Endothelial cell of umbilical vein (primary cell): ENCODE data around the gene OTOGL. TPM values are rescaled to one million over a fixed set of nuclear protein-coding genes. Genes with fewer than 3 reads are reported as not detected.

Experiments used
- BruUV-seq: library from RNA; stranded (reverse); fragments of 400-500 nt; replicated peaks from 2 replicates; lab custom pipeline; 2021; lab: Mats Ljungman, UMichigan
- CTCF ChIA-PET: fragments of 300-600, 350-600 bp; sonication (Branson Sonifier 250); formaldehyde crosslinking; loops from one replicate; lab custom pipeline; 2021; ENCODE audit warnings: antibody characterized with exemption, inconsistent platforms; lab: Charles Lee
- POLR2A ChIA-PET: fragments of 300-600, 350-600 bp; sonication (Branson Sonifier 250); formaldehyde crosslinking; loops from one replicate; lab custom pipeline; 2021; ENCODE audit warnings: antibody characterized with exemption, inconsistent platforms; lab: Charles Lee
- DNase-seq: peaks from one replicate; pipeline ENCODE4 v3.0.0-alpha.2; 2011; ENCODE audit warnings: low read depth, low spot score
- FAIRE-seq: peaks from 2 replicates; lab custom pipeline; 2011; peaks lifted over from hg19 to GRCh38; lab: Jason Lieb, UNC
- H2AFZ ChIP-seq: 2 replicates; pipeline ENCODE4 v1.6.0; 2012; ENCODE audit warnings: low read depth, low read length, control low read depth, inconsistent platforms
- H3K27ac ChIP-seq: 2 replicates; pipeline ENCODE4 v1.5.1; 2011; ENCODE audit warnings: low read depth, mild to moderate bottlenecking, control low read depth, low read length, moderate library complexity; ENCODE audit not compliant: insufficient read depth
- H3K27me3 ChIP-seq, 2 experiments: 2 replicates each; pipeline versions ENCODE4 v1.6.0 to v1.6.1; 2011; ENCODE audit warnings: low read length in 2 of 2, mixed read lengths in 1 of 2; ENCODE audit not compliant: control insufficient read depth in 2 of 2, insufficient read depth in 2 of 2
- H3K36me3 ChIP-seq, 2 experiments: 2 replicates in 1 of 2; 3 replicates in 1 of 2; pipeline ENCODE4 v1.5.1; 2011; ENCODE audit warnings: low read length in 2 of 2, mild to moderate bottlenecking in 1 of 2, moderate library complexity in 1 of 2; ENCODE audit not compliant: control insufficient read depth in 2 of 2, insufficient read depth in 2 of 2; ENCODE audit errors: extremely low read depth in 1 of 2
- H3K4me1 ChIP-seq: 3 replicates; pipeline ENCODE4 v1.5.1; 2011; ENCODE audit warnings: mild to moderate bottlenecking, low read length; ENCODE audit not compliant: control insufficient read depth, insufficient read depth; ENCODE audit errors: extremely low read depth
- H3K4me2 ChIP-seq: 2 replicates; pipeline ENCODE4 v1.6.1; 2011; ENCODE audit warnings: low read length, control low read depth, mixed read lengths; ENCODE audit not compliant: insufficient read depth
- H3K4me3 ChIP-seq, 3 experiments: fragments of 200-600 bp in 1 of 3; sonication (generic), shearing (Covaris generic) in 1 of 3; replicated peaks in 1 of 3; 2 replicates each; pipeline ENCODE4 v1.5.1; 2011 to 2016; ENCODE audit warnings: control low read depth in 3 of 3, low read length in 3 of 3, mild to moderate bottlenecking in 2 of 3, inconsistent platforms in 1 of 3, low read depth in 1 of 3, moderate library complexity in 1 of 3; ENCODE audit not compliant: insufficient read depth in 1 of 3
- H3K79me2 ChIP-seq: 2 replicates; pipeline ENCODE4 v1.6.0; 2012; ENCODE audit warnings: low read length, inconsistent platforms; ENCODE audit not compliant: control insufficient read depth, insufficient read depth
- H3K9ac ChIP-seq: replicated peaks from 2 replicates; pipeline ENCODE3; 2011; ENCODE audit warnings: low read length, control low read depth; ENCODE audit not compliant: insufficient read depth; ENCODE audit errors: extremely low read depth
- H3K9me1 ChIP-seq: replicated peaks from 3 replicates; pipeline ENCODE4 v1.6.0; 2011; ENCODE audit warnings: mild to moderate bottlenecking, low read length; ENCODE audit not compliant: control insufficient read depth, insufficient read depth; ENCODE audit errors: extremely low read depth
- H3K9me3 ChIP-seq: replicated peaks from 2 replicates; pipeline ENCODE4 v1.5.1; 2012; ENCODE audit warnings: low read length, inconsistent platforms; ENCODE audit not compliant: control insufficient read depth, insufficient read depth
- H4K20me1 ChIP-seq: replicated peaks from 2 replicates; pipeline ENCODE3; 2011; ENCODE audit warnings: mild to moderate bottlenecking, low read length; ENCODE audit not compliant: control insufficient read depth, insufficient read depth; ENCODE audit errors: extremely low read depth
- CTCF ChIP-seq, 2 donors: IDR thresholded peaks; 1 replicate in 1 of 2; 2 replicates in 1 of 2; pipeline ENCODE4 v1.5.1; 2011; ENCODE audit warnings: low read length in 2 of 2, mild to moderate bottlenecking in 2 of 2, moderate library complexity in 2 of 2, control low read depth in 1 of 2, inconsistent platforms in 1 of 2, low read depth in 1 of 2; ENCODE audit not compliant: insufficient read depth in 1 of 2; ENCODE audit errors: extremely low read depth in 1 of 2
- EZH2 ChIP-seq: IDR thresholded peaks from 2 replicates; pipeline ENCODE4 v1.6.1; 2012; ENCODE audit warnings: borderline replicate concordance, low read depth, mild to moderate bottlenecking, moderate library complexity, low read length, inconsistent platforms; ENCODE audit not compliant: severe bottlenecking
- FOS ChIP-seq: IDR thresholded peaks from 2 replicates; pipeline ENCODE4 v1.6.1; 2011; ENCODE audit warnings: mild to moderate bottlenecking, low read length, moderate library complexity, borderline replicate concordance; ENCODE audit not compliant: insufficient read depth
- GATA2 ChIP-seq: IDR thresholded peaks from 2 replicates; pipeline ENCODE4 v1.7.0; 2011; ENCODE audit warnings: low read depth, mild to moderate bottlenecking, moderate library complexity, mixed read lengths, low read length; ENCODE audit not compliant: insufficient read length, insufficient read depth
- MAX ChIP-seq: IDR thresholded peaks from 2 replicates; pipeline ENCODE4 v1.6.1; 2011; ENCODE audit not compliant: insufficient read depth, insufficient read length
- POLR2A ChIP-seq: IDR thresholded peaks from 2 replicates; pipeline ENCODE4 v1.6.1; 2012; ENCODE audit warnings: low read depth, mild to moderate bottlenecking, control low read depth, low read length
- POLR2AphosphoS5 ChIP-seq: IDR thresholded peaks from 2 replicates; pipeline ENCODE4 v1.6.1; 2012; ENCODE audit warnings: low read depth, mild to moderate bottlenecking, control low read depth, low read length, moderate library complexity; ENCODE audit not compliant: insufficient read depth
- dilution Hi-C: fragments of 300-500 bp; cut with MboI; formaldehyde crosslinking; loops from one replicate; pipeline ENCODE4 v1.15.0; 2019; ENCODE audit warnings: low sequenced_read_pairs; ENCODE audit not compliant: extremely low pct_ligation_motif_present
- intact Hi-C: fragments of 100-400 bp; cut with micrococcal nuclease; formaldehyde crosslinking; loops from one replicate; pipeline ENCODE4 v1.10.0; 2022
- polyA plus RNA-seq, 4 experiments: library from polyadenylated mRNA; depleted of rRNA in 3 of 4; stranded (reverse) in 3 of 4; unstranded in 1 of 4; fragments of >200 nt; gene quantifications; 2 replicates each; pipeline versions ENCODE4 v1.2.1 to v1.2.3, GENCODE V29; 2011 to 2012; ENCODE audit warnings: missing spikeins in 1 of 4
- total RNA-seq: library from RNA; stranded (reverse); gene quantifications from 2 replicates; pipeline ENCODE4 v1.2.3, GENCODE V29; 2021

The OTOGL gene
- total and polyA plus RNA-seq, 2 donors (not counting 3 experiments of a cell fraction or from before 2014, with no cell fraction given): 1.4 to 2.0 TPM

DNA sequence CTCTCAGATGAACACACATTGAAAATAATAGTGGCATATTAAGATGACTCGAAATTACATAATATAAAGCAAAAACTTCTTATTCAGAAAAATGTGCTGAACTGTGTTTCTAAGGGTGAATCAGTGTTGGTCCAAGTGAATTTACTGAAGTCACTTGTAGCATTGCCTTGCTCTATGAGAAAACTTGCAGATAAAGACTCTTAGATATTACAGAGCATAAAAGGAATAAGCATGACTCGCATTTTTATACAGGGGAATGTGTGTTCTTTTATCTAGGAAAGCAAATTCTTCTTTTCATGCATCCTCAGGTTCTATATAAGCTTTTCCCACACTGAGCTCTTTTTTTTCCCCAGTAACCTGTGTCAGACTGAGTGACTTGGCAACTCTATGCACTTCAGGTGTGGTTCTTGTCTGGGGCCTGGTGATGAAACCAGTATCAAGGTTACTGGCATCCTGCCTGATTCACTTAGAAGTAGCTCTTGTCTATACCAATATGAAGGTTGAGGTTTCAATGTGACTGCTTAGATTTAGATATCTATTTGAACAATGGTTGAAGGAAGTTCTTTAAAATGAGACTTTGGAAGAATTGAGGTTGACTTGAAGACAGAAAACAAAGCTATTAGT, 76.1 kb downstream of the OTOGL start:
- Histone ChIP-seq H3K9me3 (no peaks in the 10 kb centered on the region), H3K36me3 (no peaks in the 10 kb centered on the region), H2AFZ (no peak overlapping the region), H3K4me1 (peaks cover 6% of the 10 kb centered on the region), H4K20me1 (no peaks in the 10 kb centered on the region), H3K9me1 (no peaks in the 10 kb centered on the region), H3K9ac (no peak overlapping the region), H3K79me2 (no peaks in the 10 kb centered on the region), H3K27me3 (no peaks in the 10 kb centered on the region), H3K4me3 (no peak overlapping the region), H3K27ac (no peak overlapping the region), H3K4me2 (no peak overlapping the region)
- TF ChIP-seq FOS (no peak), CTCF (IDR thresholded peaks at IDR 0.05; ENCODE audit: extremely low read depth in 1 of 2, insufficient read depth in 1 of 2, low read depth in 1 of 2, low read length in 2 of 2) (no peak), POLR2AphosphoS5 (no peak), POLR2A (no peak), EZH2 (no peak), MAX (no peak), GATA2 (no peak)
- DNase-seq (no peak), FAIRE-seq (no peak)
- no TSS peak for BruUV-seq
- intact Hi-C loops (no loop called here), dilution Hi-C loops (no loop called here)
- ChIA-PET CTCF (interaction anchor here (0.9 kb wide), 1 partner anchor 9 kb away, joined by 3 read pairs; no protein-coding TSS in a partner anchor), POLR2A (no interaction called here)
